Fibroblast of mammary gland (primary cell): ENCODE measurements around the gene CADPS.

Experiments used
- DNase-seq: peaks from one replicate; pipeline ENCODE4 v3.0.0-alpha.2; 2010; ENCODE audit warnings: low read depth
- H3K4me3 ChIP-seq: 2 replicates; pipeline ENCODE4 v1.5.1; 2011; ENCODE audit warnings: low read depth, mild to moderate bottlenecking, low read length, moderate library complexity; ENCODE audit not compliant: control insufficient read depth
- TF ChIP-seq, protein P1 (sequence below): conservative IDR thresholded peaks from 2 replicates; pipeline ENCODE4 v1.5.1; 2011; ENCODE audit warnings: low read depth, low read length, inconsistent platforms; ENCODE audit not compliant: control insufficient read depth, insufficient read depth

Gene CADPS

DNA sequence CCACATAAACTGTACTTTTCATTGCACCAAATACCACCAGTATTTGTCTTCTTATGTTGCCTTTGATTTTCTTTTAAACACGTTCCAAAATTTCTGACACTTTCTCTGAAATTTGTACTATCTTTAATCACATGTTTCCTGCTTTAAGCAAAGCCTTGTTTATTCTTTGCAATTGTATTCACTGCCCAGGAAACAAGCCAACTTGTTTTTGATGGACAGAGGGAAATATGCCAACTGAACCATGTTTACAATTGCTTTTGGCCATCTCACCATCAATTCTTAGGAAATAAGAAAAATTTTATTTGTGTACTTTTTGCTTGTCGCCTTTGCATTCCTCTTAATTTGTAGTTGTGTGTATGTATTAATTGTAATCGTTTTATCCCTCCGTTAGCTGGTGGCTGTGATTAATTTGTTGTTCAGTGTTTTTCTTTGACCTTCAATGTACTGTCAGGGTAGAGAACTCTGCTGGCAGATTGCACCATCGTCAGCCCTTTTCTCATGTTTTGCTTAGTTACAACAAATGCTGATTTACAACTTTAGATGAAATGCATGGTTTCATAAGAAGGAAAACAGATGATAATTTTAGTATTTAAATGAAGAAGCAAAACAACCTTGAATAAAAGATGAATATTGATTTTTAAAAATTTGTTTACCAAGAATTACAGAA lies 482.5 kb downstream of the CADPS start:
- DNase-seq: no peak
- no peak overlapping the region for H3K4me3 ChIP-seq
- TF ChIP-seq, protein P1, sequence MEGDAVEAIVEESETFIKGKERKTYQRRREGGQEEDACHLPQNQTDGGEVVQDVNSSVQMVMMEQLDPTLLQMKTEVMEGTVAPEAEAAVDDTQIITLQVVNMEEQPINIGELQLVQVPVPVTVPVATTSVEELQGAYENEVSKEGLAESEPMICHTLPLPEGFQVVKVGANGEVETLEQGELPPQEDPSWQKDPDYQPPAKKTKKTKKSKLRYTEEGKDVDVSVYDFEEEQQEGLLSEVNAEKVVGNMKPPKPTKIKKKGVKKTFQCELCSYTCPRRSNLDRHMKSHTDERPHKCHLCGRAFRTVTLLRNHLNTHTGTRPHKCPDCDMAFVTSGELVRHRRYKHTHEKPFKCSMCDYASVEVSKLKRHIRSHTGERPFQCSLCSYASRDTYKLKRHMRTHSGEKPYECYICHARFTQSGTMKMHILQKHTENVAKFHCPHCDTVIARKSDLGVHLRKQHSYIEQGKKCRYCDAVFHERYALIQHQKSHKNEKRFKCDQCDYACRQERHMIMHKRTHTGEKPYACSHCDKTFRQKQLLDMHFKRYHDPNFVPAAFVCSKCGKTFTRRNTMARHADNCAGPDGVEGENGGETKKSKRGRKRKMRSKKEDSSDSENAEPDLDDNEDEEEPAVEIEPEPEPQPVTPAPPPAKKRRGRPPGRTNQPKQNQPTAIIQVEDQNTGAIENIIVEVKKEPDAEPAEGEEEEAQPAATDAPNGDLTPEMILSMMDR: no peak

DNA sequence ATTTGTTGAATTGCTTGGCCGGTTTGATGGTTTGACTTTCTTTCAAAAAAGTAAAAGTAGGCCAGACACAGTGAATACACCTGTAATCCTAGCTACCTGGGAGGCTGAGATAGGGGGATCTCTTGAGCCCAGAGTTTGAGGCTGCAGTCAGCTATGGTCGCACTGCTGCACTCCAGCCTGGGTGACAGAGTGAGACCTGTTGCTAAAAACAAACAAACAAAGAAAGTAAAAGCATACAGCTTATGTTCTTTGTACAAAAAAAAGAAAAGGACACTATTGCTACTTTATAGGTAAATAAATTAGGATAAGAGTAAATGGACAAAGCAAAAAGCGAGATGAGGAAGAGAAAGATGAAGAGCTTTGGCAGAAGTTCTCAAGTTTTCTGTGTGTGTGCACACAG lies 488.0 kb downstream of the CADPS start:
- no peak for DNase-seq
- TF ChIP-seq, protein P1: no peak
- H3K4me3 ChIP-seq: no peak overlapping the region

DNA sequence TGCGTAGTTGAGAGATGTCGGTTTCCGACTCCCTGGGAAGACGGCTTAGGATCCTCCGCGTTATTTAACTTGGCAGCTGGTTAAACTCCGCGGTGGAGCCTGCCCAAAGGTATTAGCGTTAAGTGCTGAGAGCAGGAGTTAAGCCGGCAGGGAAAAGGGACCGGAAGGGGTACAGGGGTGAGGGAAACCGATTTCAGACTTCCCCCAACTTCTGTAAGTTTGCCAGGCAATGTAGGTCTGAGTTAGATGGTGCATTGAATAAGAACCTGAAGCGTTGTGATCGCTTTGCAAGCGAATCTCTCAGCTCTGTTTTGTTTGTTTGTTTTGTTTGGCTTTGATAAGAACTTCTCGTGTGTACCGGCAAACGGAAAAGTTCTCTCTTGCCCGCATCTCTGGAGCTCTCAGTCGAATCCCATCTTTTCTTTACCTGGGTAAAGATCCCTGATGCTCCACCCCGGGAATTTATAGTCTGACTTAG lies 495.9 kb downstream of the CADPS start:
- TF ChIP-seq, protein P1: no peak
- no peak overlapping the region for H3K4me3 ChIP-seq
- DNase-seq: no peak

DNA sequence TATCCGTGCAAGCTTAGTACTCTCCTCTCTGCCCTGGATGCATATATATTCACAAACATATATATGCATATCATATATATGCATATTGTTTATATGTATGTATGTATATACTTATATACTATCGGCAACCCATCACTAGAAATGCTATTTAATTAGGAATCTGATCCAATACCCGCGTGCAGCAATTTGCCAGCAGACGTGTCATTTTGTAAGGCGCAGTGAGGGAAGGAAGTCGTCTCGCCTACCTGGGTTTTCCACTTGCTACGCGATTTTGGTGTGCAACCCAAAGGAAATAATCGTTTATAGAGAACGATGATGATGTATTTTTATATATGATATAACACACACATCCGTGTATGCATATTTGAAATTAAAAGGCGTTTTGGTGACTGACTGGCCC lies 496.3 kb downstream of the CADPS start:
- TF ChIP-seq, protein P1: no peak
- no peak overlapping the region for H3K4me3 ChIP-seq
- no peak for DNase-seq

DNA sequence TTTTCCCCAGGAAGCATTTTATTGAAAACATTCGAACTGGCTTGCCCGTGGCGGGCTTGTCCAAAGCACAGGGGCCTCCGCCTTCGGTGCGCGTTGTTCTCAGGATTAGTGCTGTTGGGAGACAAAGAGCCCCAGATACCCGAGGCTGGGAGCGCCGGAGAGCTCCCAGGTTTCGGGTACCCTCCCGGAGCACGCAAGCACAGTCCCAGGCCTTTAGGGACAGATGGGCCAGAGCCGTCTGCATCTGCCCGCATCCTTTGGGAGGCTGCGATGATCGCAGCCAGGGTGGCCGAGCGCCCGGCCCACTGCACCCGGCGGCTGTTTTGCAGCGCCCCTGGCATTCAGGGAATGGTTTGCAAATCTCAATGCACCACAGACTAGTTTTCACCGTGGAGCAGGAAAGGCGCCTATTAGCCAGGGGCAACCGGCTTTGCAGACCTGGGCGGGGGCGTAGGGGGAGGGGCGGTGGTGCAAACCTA lies 496.9 kb downstream of the CADPS start:
- TF ChIP-seq, protein P1: no peak
- DNase-seq: no peak
- no peak overlapping the region for H3K4me3 ChIP-seq

DNA sequence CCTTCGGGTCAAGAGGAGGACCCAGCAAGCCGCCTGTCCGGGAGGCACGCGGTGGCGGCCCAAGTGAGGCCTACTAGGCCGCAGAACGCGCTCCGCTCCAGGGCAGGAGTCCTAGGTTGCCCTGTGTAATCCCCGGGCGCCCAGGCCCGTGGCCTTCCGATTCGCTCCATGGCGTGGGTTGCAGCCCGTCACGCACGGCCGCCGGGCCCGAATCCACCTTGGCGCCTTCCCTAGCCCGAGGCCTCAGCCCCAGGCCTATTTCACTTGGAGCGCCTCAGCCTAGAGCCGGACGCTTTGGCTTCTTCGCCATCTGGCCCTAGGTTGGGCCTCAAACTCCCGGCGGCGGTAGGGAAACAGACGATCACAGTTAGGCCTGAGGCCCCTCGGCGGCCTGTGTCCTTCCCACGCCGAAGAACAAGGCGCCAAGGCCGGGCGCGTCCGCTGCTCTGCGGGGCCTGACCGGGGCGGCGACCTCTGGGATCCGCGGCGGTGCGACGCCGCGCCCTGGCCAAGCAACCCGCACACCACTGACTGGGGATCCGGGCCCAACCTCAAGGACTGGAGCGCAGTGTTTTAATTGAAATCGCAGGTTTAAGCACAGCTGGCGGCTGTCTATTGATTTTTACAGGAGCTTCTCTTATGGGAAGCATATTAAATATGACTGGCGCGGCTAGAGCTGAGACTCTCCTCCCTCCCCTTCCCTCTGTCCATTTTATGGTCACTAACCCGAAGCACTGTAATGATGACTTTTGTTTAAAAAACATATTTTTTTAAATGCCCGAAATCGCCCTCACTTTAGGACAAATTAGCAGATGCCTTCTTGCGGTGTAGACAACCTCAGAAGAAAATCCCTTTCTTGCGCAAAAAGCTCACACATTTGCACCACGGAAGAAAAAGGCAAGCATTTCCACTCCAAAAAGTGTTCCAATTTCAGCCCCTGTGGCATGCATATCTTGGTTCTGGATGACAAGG lies 498.0 kb downstream of the CADPS start:
- TF ChIP-seq, protein P1: no peak
- DNase-seq: no peak
- no peak overlapping the region for H3K4me3 ChIP-seq
